ENCODE results near the gene NCOA1.
"Not testable (repeated sequence)": the region's sequence is repeated elsewhere in the genome, so short reads cannot be mapped to it uniquely, and the experiment has no call there.

The NCOA1 gene

GRCh38 chr2:24477229-24477628 is 13.8 kb upstream of the NCOA1 start:
- H3K4me3 ChIP-seq (ENCODE audit: low read depth, low read length): no peak overlapping the region
- no peak for TF ChIP-seq CTCF (conservative IDR thresholded peaks at IDR 0.05; ENCODE audit: low read depth, low read length)
- DNase-seq (ENCODE audit: low read depth): no peak

DNA sequence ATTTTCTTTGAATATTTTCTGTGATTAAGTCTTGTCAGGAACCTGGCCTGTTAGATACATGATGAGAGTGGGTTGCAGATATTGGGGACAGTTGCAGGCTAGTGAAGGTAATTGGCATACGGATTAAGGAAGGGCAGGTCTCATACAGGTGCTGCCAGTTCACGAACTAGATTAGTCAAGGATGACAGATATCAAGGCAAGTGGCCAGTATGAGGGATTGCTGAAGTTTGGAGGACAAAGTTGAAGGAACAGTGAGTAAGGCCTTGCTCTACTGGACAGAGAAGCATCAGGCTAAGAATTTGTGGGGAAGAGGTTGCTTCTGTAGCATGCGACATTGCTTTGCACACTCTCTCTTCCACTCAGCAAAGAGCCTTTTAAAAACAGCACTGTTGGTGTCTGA is 12.8 kb upstream of the NCOA1 start:
- DNase-seq (ENCODE audit: low read depth): no peak
- TF ChIP-seq CTCF (conservative IDR thresholded peaks at IDR 0.05; ENCODE audit: low read depth, low read length): no peak
- no peak overlapping the region for H3K4me3 ChIP-seq (ENCODE audit: low read depth, low read length)

DNA sequence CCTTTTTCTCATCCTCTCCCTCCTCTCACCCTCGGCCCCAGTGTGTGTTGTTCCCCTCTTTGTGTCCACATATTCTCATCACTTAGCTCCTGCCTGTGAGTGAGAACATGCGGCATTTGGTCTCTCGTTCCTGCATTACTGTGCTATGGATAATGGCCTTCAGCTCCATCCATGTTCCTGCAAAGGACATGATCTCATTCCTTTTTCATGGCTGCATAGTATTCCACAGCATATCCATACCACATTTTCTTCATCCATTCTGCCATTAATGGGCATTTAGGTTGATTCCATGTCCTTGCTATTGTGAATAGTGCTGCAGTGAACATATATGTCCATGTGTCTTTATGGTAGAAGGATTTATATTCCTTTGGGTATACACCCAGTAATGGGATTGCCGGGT is 10.8 kb upstream of the NCOA1 start:
- TF ChIP-seq CTCF (conservative IDR thresholded peaks at IDR 0.05; ENCODE audit: low read depth, low read length): no peak
- no peak for DNase-seq (ENCODE audit: low read depth)
- H3K4me3 ChIP-seq (ENCODE audit: low read depth, low read length): no peak overlapping the region

DNA sequence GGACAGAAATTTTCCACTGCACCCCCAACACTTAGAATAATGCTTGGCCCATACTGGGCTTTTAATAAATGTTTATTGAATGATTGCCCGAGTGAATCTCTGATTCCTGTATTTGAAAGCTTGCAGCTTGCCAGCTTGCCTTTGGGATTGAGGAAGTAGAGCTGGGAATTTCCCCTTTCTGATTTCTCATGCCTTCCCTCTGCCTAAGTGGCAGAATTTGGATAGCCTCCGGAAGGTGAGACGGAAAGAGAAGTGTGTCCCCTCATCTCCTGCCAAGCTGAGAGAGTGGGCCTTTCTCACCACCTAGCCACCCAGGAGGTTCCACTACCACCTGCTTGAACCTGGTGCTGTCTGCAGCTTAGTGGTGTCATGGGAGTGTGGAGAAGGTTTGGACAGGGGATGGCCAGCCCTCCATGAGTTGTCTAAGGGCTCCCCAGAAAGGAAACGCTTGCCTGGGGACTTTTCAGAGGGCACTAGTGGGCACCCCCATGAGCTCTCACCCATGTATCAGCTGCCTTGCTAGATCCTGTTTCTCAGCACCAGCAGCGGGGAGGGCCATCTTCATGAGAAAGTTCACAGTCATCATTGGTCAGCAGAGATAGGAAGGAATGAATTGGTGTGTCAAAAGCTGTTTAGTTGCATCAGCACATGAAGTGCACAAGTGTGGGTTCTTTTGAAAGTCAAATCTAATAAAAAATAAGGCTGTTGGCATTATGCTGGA is 8.6 kb upstream of the NCOA1 start:
- no peak overlapping the region for H3K4me3 ChIP-seq (ENCODE audit: low read depth, low read length)
- no peak for TF ChIP-seq CTCF (conservative IDR thresholded peaks at IDR 0.05; ENCODE audit: low read depth, low read length)
- no peak for DNase-seq (ENCODE audit: low read depth)

DNA sequence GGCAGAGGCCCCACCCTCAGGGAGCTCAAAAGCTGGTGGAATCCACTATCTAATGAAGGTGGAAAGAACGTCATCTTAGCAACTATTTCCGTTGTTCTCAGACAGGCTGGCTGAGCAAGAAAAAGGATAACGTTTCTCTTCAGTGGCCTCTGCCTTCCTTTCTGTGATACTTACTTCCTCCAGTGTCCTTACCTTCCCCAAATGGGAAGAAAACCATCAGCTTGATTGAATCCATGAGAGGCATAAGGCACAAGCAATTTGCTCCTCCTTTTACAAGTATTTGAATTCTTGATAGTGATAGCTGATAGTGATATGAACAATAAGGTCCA is 8.1 kb upstream of the NCOA1 start:
- no peak for TF ChIP-seq CTCF (conservative IDR thresholded peaks at IDR 0.05; ENCODE audit: low read depth, low read length)
- H3K4me3 ChIP-seq (ENCODE audit: low read depth, low read length): no peak overlapping the region
- DNase-seq (ENCODE audit: low read depth): no peak

GRCh38 chr2:24484677-24485076 is 6.4 kb upstream of the NCOA1 start:
- H3K4me3 ChIP-seq (ENCODE audit: low read depth, low read length): not testable (repeated sequence)

GRCh38 chr2:24485197-24485596 is 5.9 kb upstream of the NCOA1 start:
- DNase-seq (ENCODE audit: low read depth): no peak
- no peak overlapping the region for H3K4me3 ChIP-seq (ENCODE audit: low read depth, low read length)
- TF ChIP-seq CTCF (conservative IDR thresholded peaks at IDR 0.05; ENCODE audit: low read depth, low read length): no peak

More at GRCh38 chr2:24484677-24485076, 6.4 kb upstream of the NCOA1 start:
- DNase-seq (ENCODE audit: low read depth): not testable (repeated sequence)
